Smooth muscle cell (in vitro differentiated cells): ENCODE data around the gene MFAP4. TPM values are rescaled to one million over a fixed set of nuclear protein-coding genes. Genes with fewer than 3 reads are reported as not detected.
A peak's percentile ranks its signal among the peaks of the same experiment; 100 is the strongest.

Experiments
- DNase-seq: peaks from one replicate; lab custom pipeline; 2025; ENCODE audit not compliant: unreplicated experiment; lab: John Stamatoyannopoulos, UW
- H2AFZ ChIP-seq: fragments of 200-600 bp; sonication (generic); 2 replicates; pipeline ENCODE4 v1.6.0; 2016; ENCODE audit warnings: antibody characterized with exemption, low read depth, mild to moderate bottlenecking
- H3F3A ChIP-seq: fragments of 200-600 bp; sonication (generic); 2 replicates; pipeline ENCODE4 v1.6.0; 2017; ENCODE audit warnings: antibody characterized with exemption, low read depth
- H3K27ac ChIP-seq: fragments of 200-600 bp; sonication (generic); 2 replicates; pipeline ENCODE4 v1.5.1; 2016; ENCODE audit warnings: low read depth, mild to moderate bottlenecking
- H3K27me3 ChIP-seq: fragments of 200-600 bp; sonication (generic); 2 replicates; pipeline ENCODE4 v1.6.1; 2016; ENCODE audit warnings: low read depth, mild to moderate bottlenecking
- H3K36me3 ChIP-seq: fragments of 200-600 bp; sonication (generic); 2 replicates; pipeline ENCODE4 v1.5.1; 2016; ENCODE audit warnings: low read depth
- H3K4me1 ChIP-seq: fragments of 200-600 bp; sonication (generic); 2 replicates; pipeline ENCODE4 v1.5.1; 2016; ENCODE audit warnings: low read depth
- H3K4me2 ChIP-seq: fragments of 200-600 bp; sonication (generic); 2 replicates; pipeline ENCODE4 v1.6.0; 2016; ENCODE audit warnings: mild to moderate bottlenecking
- H3K4me3 ChIP-seq: fragments of 200-600 bp; sonication (generic); 2 replicates; pipeline ENCODE4 v1.5.1; 2016; ENCODE audit warnings: mild to moderate bottlenecking
- H3K79me2 ChIP-seq: fragments of 200-600 bp; sonication (generic); 2 replicates; pipeline ENCODE4 v1.6.0; 2016; ENCODE audit warnings: low read depth, mild to moderate bottlenecking
- H3K9ac ChIP-seq: fragments of 200-600 bp; sonication (generic); 2 replicates; pipeline ENCODE4 v1.6.0; 2016; ENCODE audit warnings: low read depth
- H3K9me3 ChIP-seq: fragments of 200-600 bp; sonication (generic); replicated peaks from 2 replicates; pipeline ENCODE4 v1.5.1; 2016; ENCODE audit warnings: low read depth
- H4K20me1 ChIP-seq: fragments of 200-600 bp; sonication (generic); 2 replicates; pipeline ENCODE4 v1.6.0; 2016; ENCODE audit warnings: low read depth
- WGBS: methylation state at CpG from one replicate; pipeline ENCODE4 v1.1.7; 2016; ENCODE audit warnings: low lambda C conversion rate; 5-methylcytosine and 5-hydroxymethylcytosine counted together
- polyA plus RNA-seq: library from polyadenylated mRNA; unstranded; fragments of >200 nt; fragmentation: Nextera tagmentation; extraction: Ambion mirVana; gene quantifications from 2 replicates; pipeline ENCODE4 v1.2.1, GENCODE V29; 2016
- total RNA-seq: library from RNA; depleted of rRNA; stranded (reverse); fragments of >200 nt; gene quantifications from 2 replicates; pipeline ENCODE4 v1.2.3, GENCODE V29; 2014
- TF ChIP-seq, protein P1 (sequence below): fragments of 200-600 bp; sonication (generic); IDR thresholded peaks from 2 replicates; pipeline ENCODE4 v1.5.1; 2017; ENCODE audit warnings: borderline replicate concordance, mild to moderate bottlenecking, antibody characterized with exemption; ENCODE audit not compliant: insufficient read depth, poor library complexity, severe bottlenecking

Gene MFAP4
- total and polyA plus RNA-seq, 2 experiments from 2014 or later: 580 to 1,738 TPM

- peaks cover 12% of the 10 kb centered on the region for H3K4me1 ChIP-seq
- no peak overlapping the region for H2AFZ ChIP-seq
- H3K27ac ChIP-seq: peak overlapping the region; percentile 70
- no peaks in the 10 kb centered on the region for H3K79me2 ChIP-seq
- H3K36me3 ChIP-seq: no peaks in the 10 kb centered on the region
- no peak overlapping the region for H3K9ac ChIP-seq
- DNase-seq: no peak
- TF ChIP-seq, protein P1, sequence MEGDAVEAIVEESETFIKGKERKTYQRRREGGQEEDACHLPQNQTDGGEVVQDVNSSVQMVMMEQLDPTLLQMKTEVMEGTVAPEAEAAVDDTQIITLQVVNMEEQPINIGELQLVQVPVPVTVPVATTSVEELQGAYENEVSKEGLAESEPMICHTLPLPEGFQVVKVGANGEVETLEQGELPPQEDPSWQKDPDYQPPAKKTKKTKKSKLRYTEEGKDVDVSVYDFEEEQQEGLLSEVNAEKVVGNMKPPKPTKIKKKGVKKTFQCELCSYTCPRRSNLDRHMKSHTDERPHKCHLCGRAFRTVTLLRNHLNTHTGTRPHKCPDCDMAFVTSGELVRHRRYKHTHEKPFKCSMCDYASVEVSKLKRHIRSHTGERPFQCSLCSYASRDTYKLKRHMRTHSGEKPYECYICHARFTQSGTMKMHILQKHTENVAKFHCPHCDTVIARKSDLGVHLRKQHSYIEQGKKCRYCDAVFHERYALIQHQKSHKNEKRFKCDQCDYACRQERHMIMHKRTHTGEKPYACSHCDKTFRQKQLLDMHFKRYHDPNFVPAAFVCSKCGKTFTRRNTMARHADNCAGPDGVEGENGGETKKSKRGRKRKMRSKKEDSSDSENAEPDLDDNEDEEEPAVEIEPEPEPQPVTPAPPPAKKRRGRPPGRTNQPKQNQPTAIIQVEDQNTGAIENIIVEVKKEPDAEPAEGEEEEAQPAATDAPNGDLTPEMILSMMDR: no peak
- H3K27me3 ChIP-seq: no peaks in the 10 kb centered on the region
- peak overlapping the region; percentile 38 for H3K4me2 ChIP-seq
- H4K20me1 ChIP-seq: no peaks in the 10 kb centered on the region
- no peaks in the 10 kb centered on the region for H3K9me3 ChIP-seq
- H3F3A ChIP-seq: peaks cover 26% of the 10 kb centered on the region
- H3K4me3 ChIP-seq: no peak overlapping the region
- 93% methylated on average over 13 of the region's 13 CpGs for WGBS
Measured at GRCh38 chr17:19345486-19346350, 41.3 kb downstream of the MFAP4 start.

GRCh38 chr17:19345067-19345460, 41.9 kb downstream of the MFAP4 start:
- no peak for DNase-seq
- Histone ChIP-seq H3K9ac (no peak overlapping the region), H3K79me2 (no peaks in the 10 kb centered on the region), H2AFZ (no peak overlapping the region), H3F3A (peaks cover 27% of the 10 kb centered on the region), H3K27me3 (no peaks in the 10 kb centered on the region), H3K4me2 (no peak overlapping the region), H3K36me3 (no peaks in the 10 kb centered on the region), H3K9me3 (no peaks in the 10 kb centered on the region), H3K4me3 (no peak overlapping the region), H3K27ac (no peak overlapping the region), H4K20me1 (no peaks in the 10 kb centered on the region), H3K4me1 (peaks cover 12% of the 10 kb centered on the region)
- WGBS: 93% methylated on average over 7 of the region's 7 CpGs
- TF ChIP-seq, protein P1: no peak

DNA sequence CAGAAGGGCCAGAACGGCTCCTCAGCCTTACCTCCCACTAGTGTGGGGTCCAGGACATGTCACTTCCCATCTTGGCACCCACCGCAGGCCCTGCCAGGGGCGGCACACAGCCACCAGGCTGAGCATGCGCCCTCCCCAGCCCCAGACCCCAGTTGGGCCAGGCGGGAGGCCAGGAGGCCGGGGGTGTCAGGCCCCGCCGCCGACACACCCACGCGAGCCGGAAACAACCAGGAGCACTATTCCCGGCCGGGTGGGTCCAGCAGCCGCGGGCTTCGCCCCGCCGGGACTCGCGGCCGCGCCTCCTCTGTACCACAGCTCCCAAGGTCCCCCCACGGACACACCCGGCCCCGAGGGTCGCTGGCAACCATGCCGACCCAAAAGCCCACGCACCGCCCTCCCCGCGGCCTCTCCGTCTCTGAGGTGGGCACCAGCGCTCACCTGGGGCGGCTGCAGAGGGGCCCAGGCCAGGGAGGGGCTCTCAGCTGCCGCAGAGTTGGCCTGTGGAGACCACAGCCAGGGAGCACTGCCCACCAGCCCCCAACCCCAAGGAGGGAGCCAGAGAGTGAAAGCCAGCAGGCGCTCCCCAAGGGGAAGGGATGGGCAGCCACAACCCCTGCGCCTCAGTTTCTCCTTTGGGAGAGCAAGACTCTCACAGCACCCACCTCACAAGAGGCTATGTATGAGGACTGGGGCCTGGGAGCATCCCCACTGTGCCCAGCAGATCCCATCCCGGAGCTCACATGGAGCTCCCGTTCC, 42.5 kb downstream of the MFAP4 start:
- 98% methylated on average over 33 of the region's 40 CpGs for WGBS
- Histone ChIP-seq H3K79me2 (no peaks in the 10 kb centered on the region), H3K4me1 (peaks cover 12% of the 10 kb centered on the region), H3K9me3 (no peaks in the 10 kb centered on the region), H3K27ac (no peak overlapping the region), H3K4me3 (no peak overlapping the region), H3K9ac (no peak overlapping the region), H3K4me2 (no peak overlapping the region), H2AFZ (no peak overlapping the region), H3K27me3 (no peaks in the 10 kb centered on the region), H4K20me1 (no peaks in the 10 kb centered on the region), H3F3A (peaks cover 27% of the 10 kb centered on the region), H3K36me3 (no peaks in the 10 kb centered on the region)
- TF ChIP-seq, protein P1: no peak
- DNase-seq: no peak
